Astrocyte of the cerebellum (primary cell): ENCODE measurements around the gene RXFP2.
A peak's percentile ranks its signal among the peaks of the same experiment; 100 is the strongest.

Experiments
- DNase-seq: peaks from one replicate; pipeline ENCODE4 v3.0.0-alpha.2; 2011; ENCODE audit warnings: low read depth
- H3K4me3 ChIP-seq: 2 replicates; pipeline ENCODE4 v1.5.1; 2011; ENCODE audit warnings: mild to moderate bottlenecking, low read depth, low read length, moderate library complexity
- in situ Hi-C: cut with HindIII; loops from 2 replicates; pipeline ENCODE4 v1.10.0; 2017; ENCODE audit warnings: low sequenced_read_pairs
- TF ChIP-seq, protein P1 (sequence below): IDR thresholded peaks from 2 replicates; pipeline ENCODE4 v1.5.1; 2012; ENCODE audit warnings: low read length, low read depth, moderate library complexity, mild to moderate bottlenecking; ENCODE audit errors: missing control alignments

Gene RXFP2

GRCh38 chr13:31739226-31739625 is at the start of gene RXFP2:
Gene RXFP2, plus strand, starts transcription at chr13:31739526. Its CDS starts 87 bp downstream, at chr13:31739613.
- TF ChIP-seq, protein P1, sequence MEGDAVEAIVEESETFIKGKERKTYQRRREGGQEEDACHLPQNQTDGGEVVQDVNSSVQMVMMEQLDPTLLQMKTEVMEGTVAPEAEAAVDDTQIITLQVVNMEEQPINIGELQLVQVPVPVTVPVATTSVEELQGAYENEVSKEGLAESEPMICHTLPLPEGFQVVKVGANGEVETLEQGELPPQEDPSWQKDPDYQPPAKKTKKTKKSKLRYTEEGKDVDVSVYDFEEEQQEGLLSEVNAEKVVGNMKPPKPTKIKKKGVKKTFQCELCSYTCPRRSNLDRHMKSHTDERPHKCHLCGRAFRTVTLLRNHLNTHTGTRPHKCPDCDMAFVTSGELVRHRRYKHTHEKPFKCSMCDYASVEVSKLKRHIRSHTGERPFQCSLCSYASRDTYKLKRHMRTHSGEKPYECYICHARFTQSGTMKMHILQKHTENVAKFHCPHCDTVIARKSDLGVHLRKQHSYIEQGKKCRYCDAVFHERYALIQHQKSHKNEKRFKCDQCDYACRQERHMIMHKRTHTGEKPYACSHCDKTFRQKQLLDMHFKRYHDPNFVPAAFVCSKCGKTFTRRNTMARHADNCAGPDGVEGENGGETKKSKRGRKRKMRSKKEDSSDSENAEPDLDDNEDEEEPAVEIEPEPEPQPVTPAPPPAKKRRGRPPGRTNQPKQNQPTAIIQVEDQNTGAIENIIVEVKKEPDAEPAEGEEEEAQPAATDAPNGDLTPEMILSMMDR, result no peak
- H3K4me3 ChIP-seq, result no peak within 1 kb of the TSS
- in situ Hi-C loops, result no loop called here

DNA sequence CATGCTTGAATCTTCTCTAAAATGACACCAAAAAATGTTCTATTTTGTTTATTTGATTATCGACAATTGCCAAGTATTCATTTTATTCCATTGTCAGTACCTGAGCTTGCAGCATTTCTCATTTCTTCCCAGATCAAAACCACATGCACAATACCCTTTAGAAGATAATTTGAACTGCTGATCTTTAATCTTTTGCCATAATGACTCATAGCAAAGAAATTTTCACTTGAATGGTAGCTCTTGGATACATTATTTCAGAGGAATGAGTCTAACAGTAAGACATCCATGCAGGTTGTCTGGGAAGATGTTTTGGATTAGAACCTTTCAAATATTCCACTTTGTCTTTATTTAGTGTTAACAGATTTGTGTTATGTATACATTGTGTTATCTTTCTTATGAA is 42.0 kb upstream of the RXFP2 start:
- H3K4me3 ChIP-seq, result no peak overlapping the region
- TF ChIP-seq, protein P1, result no peak
- no peak for DNase-seq
- in situ Hi-C loops, result no loop called here

More at GRCh38 chr13:31739226-31739625, at the start of gene RXFP2:
- no peak for DNase-seq

DNA sequence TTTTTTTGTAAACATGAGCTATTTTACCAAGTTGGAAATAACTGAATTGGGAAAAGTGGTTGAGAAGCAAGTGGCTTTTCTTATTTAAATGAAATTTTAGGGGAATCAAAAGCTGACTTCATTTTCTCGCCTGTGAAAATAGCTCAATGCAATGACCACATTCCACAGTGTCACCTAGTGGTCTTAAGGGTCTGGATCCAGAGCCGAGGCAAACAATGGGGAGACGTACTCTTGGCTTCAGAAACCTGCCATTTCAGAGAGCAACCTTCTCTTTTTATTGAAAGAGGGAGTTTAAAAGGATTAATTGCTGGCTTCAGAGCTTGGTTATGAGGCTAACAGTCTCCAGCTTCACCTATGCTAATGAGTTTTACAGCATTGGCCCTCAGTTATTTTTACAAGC is 39.7 kb upstream of the RXFP2 start:
- TF ChIP-seq, protein P1, result peak; percentile 40
- in situ Hi-C loops, result no loop called here

DNA sequence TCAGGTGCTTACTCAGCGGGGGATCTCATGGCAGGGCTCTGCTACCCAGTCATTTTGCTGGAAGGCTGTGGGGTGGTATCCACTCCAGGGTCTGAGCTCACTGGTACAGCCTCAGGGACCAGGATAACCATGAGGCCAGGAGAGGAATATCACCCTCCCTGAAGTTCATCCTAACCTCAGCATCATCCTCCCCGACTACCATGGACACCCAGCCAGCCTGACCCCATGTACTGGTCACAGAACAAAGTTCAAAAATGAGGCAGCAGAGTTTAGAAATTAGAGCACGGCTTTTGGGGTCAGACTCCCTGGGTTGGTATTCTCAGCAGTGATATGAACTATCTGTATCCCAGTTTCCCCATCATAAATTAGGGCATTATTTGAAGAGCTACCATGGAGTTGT is 35.5 kb upstream of the RXFP2 start:
- no peak overlapping the region for H3K4me3 ChIP-seq
- TF ChIP-seq, protein P1, result no peak
- no peak for DNase-seq
- in situ Hi-C loops, result no loop called here

More for the DNA sequence above, 39.7 kb upstream of the RXFP2 start:
- H3K4me3 ChIP-seq, result no peak overlapping the region
- peak; percentile 5 for DNase-seq

DNA sequence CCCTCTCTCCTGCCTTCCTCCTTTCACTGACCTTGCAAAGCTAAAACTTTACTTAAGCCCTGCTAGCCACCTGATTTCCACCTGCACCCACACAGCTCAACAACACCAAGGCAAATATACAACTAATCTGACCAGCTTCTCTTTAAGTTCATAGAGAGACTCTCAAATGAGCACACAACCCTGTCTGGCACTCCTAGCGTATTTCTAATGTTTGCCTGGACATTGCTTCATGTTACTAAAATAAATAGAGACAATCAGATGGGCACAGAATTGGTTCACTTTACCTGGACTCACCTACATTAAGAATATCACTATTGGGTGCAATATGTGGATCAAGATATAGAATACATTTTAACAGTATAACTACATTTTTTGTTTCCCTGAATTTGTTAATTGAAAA is 33.2 kb upstream of the RXFP2 start:
- TF ChIP-seq, protein P1, result no peak
- no peak overlapping the region for H3K4me3 ChIP-seq
- in situ Hi-C loops, result no loop called here
- DNase-seq, result no peak

GRCh38 chr13:31717583-31717982 is 21.7 kb upstream of the RXFP2 start:
- DNase-seq, result no peak
- in situ Hi-C loops, result no loop called here
- TF ChIP-seq, protein P1, result no peak
- H3K4me3 ChIP-seq, result no peak overlapping the region

GRCh38 chr13:31719214-31719613 is 20.1 kb upstream of the RXFP2 start:
- no peak overlapping the region for H3K4me3 ChIP-seq
- DNase-seq, result no peak
- in situ Hi-C loops, result no loop called here
- TF ChIP-seq, protein P1, result no peak
